HepG2 (cell line): Measurements from ENCODE around the gene MDFI. TPM values are rescaled to one million over a fixed set of nuclear protein-coding genes. Genes with fewer than 3 reads are reported as not detected.

Experiments
- ATAC-seq: fragments of 200-7000 bp; cut with Tn5 transposase; 3 replicates; pipeline ENCODE4 v1.9.1; 2020; ENCODE audit warnings: mild to moderate bottlenecking, moderate library complexity
- BruUV-seq: library from RNA; stranded (reverse); fragments of 400-500 nt; replicated peaks from 2 replicates; lab custom pipeline; 2021; lab: Mats Ljungman, UMichigan
- CTCF ChIA-PET: fragments of 300-600 bp; formaldehyde crosslinking; extraction: SDS; loops from one replicate; lab custom pipeline; 2021; ENCODE audit warnings: low total read pairs, inconsistent platforms, low intra/inter-chr PET ratio; lab: Yijun Ruan, JAX
- POLR2A ChIA-PET: fragments of 350-600 bp; sonication (Branson Sonifier 250); formaldehyde crosslinking; loops from one replicate; lab custom pipeline; 2020; ENCODE audit warnings: antibody characterized with exemption, inconsistent platforms; lab: Yijun Ruan, JAX
- DNase-seq: peaks from one replicate; pipeline ENCODE4 v3.0.0-alpha.2; 2015; ENCODE audit warnings: low spot score
- FAIRE-seq: peaks from 3 replicates; lab custom pipeline; 2011; peaks lifted over from hg19 to GRCh38; lab: Jason Lieb, UNC
- H2AFZ ChIP-seq: one replicate; pipeline ENCODE4 v1.6.1; 2011; ENCODE audit warnings: low read length, inconsistent platforms
- H3K27ac ChIP-seq: fragments of 300-600 bp; 3 replicates; pipeline ENCODE4 v1.8.0; 2011; ENCODE audit warnings: mixed run types, mild to moderate bottlenecking, mixed read lengths, low read length, inconsistent platforms; ENCODE audit not compliant: insufficient read depth; ENCODE audit errors: extremely low read length
- H3K27me3 ChIP-seq, 2 experiments: fragments of 200-600 bp in 1 of 2; 2 replicates in 1 of 2; 3 replicates in 1 of 2; pipeline versions ENCODE4 v1.6.0 to v1.8.0; 2011; ENCODE audit warnings: low read length in 2 of 2, mild to moderate bottlenecking in 2 of 2, moderate library complexity in 2 of 2, inconsistent platforms in 1 of 2; ENCODE audit not compliant: insufficient read depth in 2 of 2, control insufficient read depth in 1 of 2
- H3K36me3 ChIP-seq, 2 experiments: fragments of 200-600 bp in 1 of 2; replicated peaks in 1 of 2; 2 replicates in 1 of 2; 3 replicates in 1 of 2; pipeline versions ENCODE4 v1.5.1 to v1.8.0; 2011; ENCODE audit warnings: low read length in 2 of 2, inconsistent platforms in 1 of 2; ENCODE audit not compliant: insufficient read depth in 2 of 2, control insufficient read depth in 1 of 2
- H3K4me1 ChIP-seq: 2 replicates; pipeline ENCODE4 v1.5.1; 2012; ENCODE audit warnings: low read length, inconsistent platforms; ENCODE audit not compliant: insufficient read depth
- H3K4me2 ChIP-seq: 2 replicates; pipeline ENCODE4 v1.6.0; 2011; ENCODE audit warnings: low read depth, low read length, inconsistent platforms
- H3K4me3 ChIP-seq, 3 experiments: fragments of 200-600 bp in 1 of 3; sonication (generic), shearing (Covaris generic) in 1 of 3; replicated peaks in 1 of 3; 2 replicates each; pipeline ENCODE4 v1.5.1; 2011 to 2016; ENCODE audit warnings: low read length in 3 of 3, inconsistent platforms in 2 of 3, low read depth in 2 of 3, mild to moderate bottlenecking in 2 of 3, control low read depth in 1 of 3, mixed read lengths in 1 of 3; ENCODE audit not compliant: insufficient read depth in 1 of 3
- H3K79me2 ChIP-seq: one replicate; pipeline ENCODE4 v1.6.1; 2011; ENCODE audit warnings: low read length, inconsistent platforms; ENCODE audit not compliant: insufficient read depth
- H3K9ac ChIP-seq: 2 replicates; pipeline ENCODE4 v1.6.0; 2011; ENCODE audit warnings: mild to moderate bottlenecking, low read depth, low read length, inconsistent platforms; ENCODE audit not compliant: insufficient read depth
- H3K9me3 ChIP-seq: 2 replicates; pipeline ENCODE4 v1.5.1; 2012; ENCODE audit warnings: mild to moderate bottlenecking, low read length
- H4K20me1 ChIP-seq: 2 replicates; pipeline ENCODE4 v1.6.0; 2011; ENCODE audit warnings: inconsistent platforms, mild to moderate bottlenecking, low read length, moderate library complexity; ENCODE audit not compliant: insufficient read depth
- AGO2 ChIP-seq: fragments of 200-400 bp; formaldehyde crosslinking; optimal IDR thresholded peaks from 2 replicates; pipeline ENCODE3; 2017; ENCODE audit warnings: mild to moderate bottlenecking, low read depth, low read length, moderate library complexity
- AKAP8 ChIP-seq: sonication (generic); formaldehyde crosslinking; IDR thresholded peaks from 2 replicates; pipeline ENCODE4 v1.5.1; 2020; ENCODE audit warnings: mild to moderate bottlenecking, missing genetic modification reagents
- HNRNPK ChIP-seq: fragments of 200-400 bp; formaldehyde crosslinking; IDR thresholded peaks from 2 replicates; pipeline ENCODE4 v1.6.1; 2018; ENCODE audit warnings: low read length, low read depth, moderate library complexity, mild to moderate bottlenecking; ENCODE audit not compliant: poor library complexity, severe bottlenecking
- MAFG ChIP-seq: sonication (generic); formaldehyde crosslinking; IDR thresholded peaks from 2 replicates; pipeline ENCODE4 v1.5.1; 2020; ENCODE audit warnings: mild to moderate bottlenecking, missing genetic modification reagents
- MNT ChIP-seq: fragments of 450-650 bp; IDR thresholded peaks from 2 replicates; pipeline ENCODE4 v1.6.1; 2016
- NFKB2 ChIP-seq: sonication (generic); formaldehyde crosslinking; IDR thresholded peaks from 2 replicates; pipeline ENCODE4 v1.4.0; 2020; ENCODE audit warnings: missing genetic modification reagents, borderline replicate concordance
- PCBP2 ChIP-seq: fragments of 200-400 bp; formaldehyde crosslinking; optimal IDR thresholded peaks from 2 replicates; pipeline ENCODE3; 2018; ENCODE audit warnings: low read length, low read depth; ENCODE audit not compliant: poor library complexity, severe bottlenecking
- POLR2A ChIP-seq, 2 experiments: IDR thresholded peaks; 2 replicates each; pipeline ENCODE4 v1.6.1; 2011; ENCODE audit warnings: low read depth in 2 of 2, low read length in 2 of 2, mild to moderate bottlenecking in 1 of 2, moderate library complexity in 1 of 2; ENCODE audit not compliant: insufficient read depth in 1 of 2
- POLR2G ChIP-seq: fragments of 200-400 bp; formaldehyde crosslinking; IDR thresholded peaks from 2 replicates; pipeline ENCODE4 v1.6.1; 2018; ENCODE audit warnings: mild to moderate bottlenecking, low read depth, low read length, moderate library complexity
- SIX1 ChIP-seq: sonication (generic); formaldehyde crosslinking; IDR thresholded peaks from 2 replicates; pipeline ENCODE4 v1.4.0; 2020; ENCODE audit warnings: missing genetic modification reagents, borderline replicate concordance
- SP2 ChIP-seq: sonication (generic); formaldehyde crosslinking; IDR thresholded peaks from 2 replicates; pipeline ENCODE4 v1.5.1; 2020; ENCODE audit warnings: mild to moderate bottlenecking, missing genetic modification reagents
- WGBS: methylation state at CpG from one replicate; pipeline ENCODE4 v1.1.6; 2017; ENCODE audit warnings: low lambda C conversion rate; 5-methylcytosine and 5-hydroxymethylcytosine counted together
- in situ Hi-C: cut with HindIII; loops from 2 replicates; pipeline ENCODE4 v1.10.0; 2017; ENCODE audit warnings: low pct_unique_long_range_greater_than_20kb; ENCODE audit not compliant: extremely low pct_ligation_motif_present
- intact Hi-C: fragments of 100-400 bp; cut with micrococcal nuclease; formaldehyde crosslinking; loops from one replicate; pipeline ENCODE4 v1.10.0; 2022; ENCODE audit not compliant: unreplicated experiment
- polyA plus RNA-seq, 8 experiments: library from polyadenylated mRNA; depleted of rRNA in 3 of 8; stranded (reverse) in 7 of 8; unstranded in 1 of 8; fragments of >200 nt; fragmentation: Illumina TruSeq in 4 of 8; extraction: Trizol in 4 of 8; gene quantifications; 2 replicates each; pipeline versions ENCODE4 v1.2.1 to v1.2.3, GENCODE V29; 2011 to 2016; ENCODE audit warnings: low read depth in 4 of 8, missing spikeins in 1 of 8, mixed read lengths in 1 of 8; ENCODE audit not compliant: insufficient read depth in 1 of 8
- total RNA-seq, 5 experiments: library from RNA; depleted of rRNA; stranded (reverse); fragments of >200 nt; fragmentation: Illumina TruSeq; extraction: Trizol; gene quantifications; 2 replicates each; pipeline ENCODE4 v1.2.3, GENCODE V29; 2016; ENCODE audit warnings: low read depth in 1 of 5

MDFI gene
- total and polyA plus RNA-seq, 2 of the 13 experiments (the other 11 are each of a cell fraction or from before 2014, with no cell fraction given) = 0.28 TPM; not detected in 1

- CTCF ChIA-PET = interaction anchor here (0.7 to 0.9 kb wide), 2 partner anchors 131 to 227 kb away, joined by 3 read pairs; no protein-coding TSS in a partner anchor
- FAIRE-seq = no peak
- in situ Hi-C loops = no loop called here
- H3K9ac ChIP-seq = no peak overlapping the region
- no peak overlapping the region for H3K4me2 ChIP-seq
- intact Hi-C loops = no loop called here
- peaks cover 48 to 78% of the 10 kb centered on the region in 2 experiments for H3K36me3 ChIP-seq
- POLR2A ChIA-PET = interaction anchor here (0.5 to 2.0 kb wide), 3 partner anchors 9 to 133 kb away, joined by 3 to 7 read pairs (median 3); no protein-coding TSS in a partner anchor
- no peak for DNase-seq
- no peaks in the 10 kb centered on the region for H3K9me3 ChIP-seq
- H4K20me1 ChIP-seq = peaks cover 9% of the 10 kb centered on the region; the same call in 1 of the 2 replicates
- 100% methylated on average over 6 of the region's 6 CpGs for WGBS
- H3K4me3 ChIP-seq = no peak overlapping the region
- no peak overlapping the region for H2AFZ ChIP-seq
- no peak for ATAC-seq
- H3K27ac ChIP-seq = no peak overlapping the region
- BruUV-seq = no TSS peak
- no peaks in the 10 kb centered on the region for H3K27me3 ChIP-seq
- no peaks in the 10 kb centered on the region for H3K79me2 ChIP-seq
- peaks cover 19% of the 10 kb centered on the region for H3K4me1 ChIP-seq
- TF ChIP-seq NFKB2 (CRISPR knock-in tag) = no peak
- TF ChIP-seq MNT = no peak
- TF ChIP-seq POLR2G = peak; percentile 18; the same call in 1 of the 2 replicates
- peak; percentile 48 for TF ChIP-seq AGO2
- TF ChIP-seq SIX1 = no peak
- no peak for TF ChIP-seq HNRNPK
- TF ChIP-seq POLR2A (IDR thresholded peaks at IDR 0.05; ENCODE audit: insufficient read depth in 1 of 2, low read depth in 2 of 2, low read length in 2 of 2) = no peak
- TF ChIP-seq MAFG (CRISPR knock-in tag) = no peak
- no peak for TF ChIP-seq SP2 (CRISPR knock-in tag)
- peak; percentile 34 for TF ChIP-seq PCBP2
- TF ChIP-seq AKAP8 (CRISPR knock-in tag) = 0 out of 2 replicates have a peak, but pooled peaks have one; percentile 22
- TF ChIP-seq, all 625 proteins: peak for 4
Observed at GRCh38 chr6:41595166-41595565, 43.1 kb upstream of the MDFI start.
